VCaP (cell line): Measurements from ENCODE around the gene IPPK.

Experiments
- H3K27ac ChIP-seq: fragments of 450-650 bp; 2 replicates; pipeline ENCODE4 v1.5.1; 2017
- CTCF ChIP-seq: fragments of 450-650 bp; conservative IDR thresholded peaks from 2 replicates; pipeline ENCODE4 v1.5.1; 2017; ENCODE audit warnings: mild to moderate bottlenecking, moderate library complexity

Gene IPPK

GRCh38 chr9:92648474-92648971, 21.4 kb downstream of the IPPK start:
- TF ChIP-seq CTCF: no peak
- no peak overlapping the region for H3K27ac ChIP-seq

DNA sequence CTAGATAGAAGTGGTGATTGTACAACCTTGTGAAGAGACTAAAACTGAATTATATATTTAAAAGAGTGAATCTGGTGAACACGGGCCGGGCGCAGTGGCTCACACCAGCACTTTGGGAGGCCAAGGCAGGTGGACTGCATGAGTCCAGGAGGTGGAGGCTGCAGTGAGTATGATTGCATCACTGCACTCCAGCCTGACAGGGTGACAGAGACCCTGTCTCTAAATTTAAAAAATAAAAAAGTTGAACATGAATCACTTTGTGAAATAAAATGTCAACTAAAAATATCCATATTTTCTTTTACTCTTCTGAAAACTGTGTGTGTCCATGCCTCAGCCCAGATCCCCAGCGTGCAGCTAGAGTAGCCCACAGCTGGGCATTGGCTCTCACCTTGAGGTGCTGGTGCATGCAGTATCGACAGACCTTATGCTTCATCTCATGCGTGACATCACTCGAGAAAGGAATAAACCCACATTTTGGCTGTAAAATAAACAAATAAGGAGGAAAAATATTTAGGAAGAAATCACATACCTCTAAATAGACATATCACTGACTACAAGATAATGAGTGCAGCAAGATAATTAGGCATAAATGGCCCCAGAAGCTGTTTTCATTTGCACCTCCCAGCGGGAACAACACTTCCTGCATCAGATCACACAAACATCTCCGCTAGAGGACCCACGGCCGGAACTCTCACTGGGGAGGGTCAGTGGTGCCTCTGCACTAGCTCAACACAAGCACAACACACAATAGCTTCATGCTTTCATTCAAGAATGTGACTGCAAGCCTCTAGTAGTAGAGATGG, 22.1 kb downstream of the IPPK start:
- no peak for TF ChIP-seq CTCF
- H3K27ac ChIP-seq: no peak overlapping the region

- no peak for TF ChIP-seq CTCF
- H3K27ac ChIP-seq: no peak overlapping the region
Measured at GRCh38 chr9:92645041-92645440, 24.9 kb downstream of the IPPK start.

DNA sequence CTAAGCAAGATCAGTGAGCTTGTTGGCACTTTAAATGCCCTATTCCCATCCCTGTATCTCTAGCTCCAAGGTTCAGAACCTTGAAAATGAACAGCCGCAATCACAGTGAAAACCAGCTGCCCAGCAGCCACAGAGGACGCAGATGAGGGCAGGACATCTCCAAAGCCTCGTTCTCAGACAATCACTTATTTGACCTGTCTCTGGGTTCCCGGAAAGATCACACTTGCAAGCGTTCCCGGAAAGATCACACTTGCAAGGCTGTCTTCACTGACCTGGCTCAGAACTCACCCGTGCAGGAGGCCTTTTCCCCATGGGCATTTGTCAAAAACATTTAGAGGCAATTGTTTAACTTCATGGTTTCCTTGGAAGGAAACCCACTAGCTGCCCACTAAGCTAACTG, 25.7 kb downstream of the IPPK start:
- no peak overlapping the region for H3K27ac ChIP-seq
- TF ChIP-seq CTCF: no peak

DNA sequence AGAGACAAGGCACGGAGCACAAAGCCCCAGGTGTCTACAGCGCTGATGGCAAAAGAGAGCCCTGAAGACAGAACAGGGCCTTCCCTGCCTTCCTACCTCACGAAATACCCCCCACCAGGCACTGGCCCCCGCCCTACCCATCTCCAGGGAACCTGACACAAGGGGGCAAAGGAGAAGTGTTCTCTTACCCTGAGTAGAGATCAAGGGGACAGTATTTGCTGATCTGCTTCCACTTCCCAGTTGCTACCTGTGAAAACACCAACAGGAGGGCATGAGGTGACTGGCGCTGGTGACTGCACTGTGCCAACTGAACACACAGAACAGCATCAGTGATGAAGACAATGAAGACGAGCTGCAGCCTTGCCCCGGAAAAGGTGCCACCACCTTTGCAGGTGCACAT, 27.4 kb downstream of the IPPK start:
- TF ChIP-seq CTCF: no peak
- no peak overlapping the region for H3K27ac ChIP-seq

DNA sequence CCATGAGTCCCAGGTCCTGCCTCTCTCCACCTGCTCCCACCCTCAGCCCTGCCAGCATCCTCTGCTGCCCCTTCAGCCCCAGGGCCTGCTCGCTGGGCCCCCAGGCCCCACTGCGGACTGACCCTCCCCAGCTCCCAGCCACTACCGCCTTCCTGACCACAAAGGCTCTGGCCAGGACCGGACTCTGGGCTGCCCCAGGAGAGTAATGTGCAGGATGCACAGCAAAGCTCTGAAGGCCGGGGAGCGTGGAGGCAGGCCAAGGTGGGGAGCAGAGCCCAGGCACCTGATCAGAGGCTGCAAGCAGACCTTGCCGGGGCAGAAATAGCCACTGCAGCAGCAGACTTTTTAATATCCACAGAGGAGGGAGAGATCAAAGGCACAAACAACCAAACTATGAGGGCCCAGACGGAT, 27.9 kb downstream of the IPPK start:
- no peak for TF ChIP-seq CTCF
- H3K27ac ChIP-seq: no peak overlapping the region

- TF ChIP-seq CTCF: no peak
- H3K27ac ChIP-seq: no peak overlapping the region
Measured at GRCh38 chr9:92641092-92641809, 28.7 kb downstream of the IPPK start.
